Tibial nerve (tissue), 3 donors: ENCODE measurements around the gene CLPX.

Experiments used
- POLR2A ChIP-seq, 2 donors: fragments of 450-650 bp; IDR thresholded peaks; one replicate each; pipeline ENCODE4 v1.6.1; 2017; ENCODE audit warnings: antibody characterized with exemption in 2 of 2, mild to moderate bottlenecking in 2 of 2, moderate library complexity in 2 of 2
- TF ChIP-seq, protein P1 (sequence below), 5 experiments: fragments of 200-600 bp in 3 of 5; fragments of 450-650 bp in 2 of 5; sonication (generic) in 3 of 5; IDR thresholded peaks; one replicate each; pipeline ENCODE4 v1.5.1; 2016 to 2019; ENCODE audit warnings: antibody characterized with exemption in 5 of 5, mild to moderate bottlenecking in 3 of 5, moderate library complexity in 2 of 5

DNA sequence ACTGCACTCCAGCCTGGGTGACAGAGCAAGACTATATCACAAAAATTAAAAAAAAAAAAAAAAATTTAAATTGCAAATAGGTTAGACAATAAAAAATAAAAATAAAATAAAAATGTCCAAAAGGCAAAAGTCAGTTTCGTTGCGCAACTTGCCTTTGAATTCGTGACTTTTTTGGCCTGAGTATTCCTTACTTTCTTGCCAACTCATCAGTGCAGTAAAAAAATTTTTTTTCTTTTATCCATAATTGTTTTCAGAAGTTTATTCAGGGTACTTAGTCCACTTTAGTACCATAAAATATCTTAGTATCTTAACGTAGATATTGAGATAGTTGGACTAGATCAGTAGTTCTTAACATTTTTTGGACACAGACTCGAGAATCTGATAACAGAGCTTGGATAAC, 48.6 kb upstream of the CLPX start:
- TF ChIP-seq, protein P1, sequence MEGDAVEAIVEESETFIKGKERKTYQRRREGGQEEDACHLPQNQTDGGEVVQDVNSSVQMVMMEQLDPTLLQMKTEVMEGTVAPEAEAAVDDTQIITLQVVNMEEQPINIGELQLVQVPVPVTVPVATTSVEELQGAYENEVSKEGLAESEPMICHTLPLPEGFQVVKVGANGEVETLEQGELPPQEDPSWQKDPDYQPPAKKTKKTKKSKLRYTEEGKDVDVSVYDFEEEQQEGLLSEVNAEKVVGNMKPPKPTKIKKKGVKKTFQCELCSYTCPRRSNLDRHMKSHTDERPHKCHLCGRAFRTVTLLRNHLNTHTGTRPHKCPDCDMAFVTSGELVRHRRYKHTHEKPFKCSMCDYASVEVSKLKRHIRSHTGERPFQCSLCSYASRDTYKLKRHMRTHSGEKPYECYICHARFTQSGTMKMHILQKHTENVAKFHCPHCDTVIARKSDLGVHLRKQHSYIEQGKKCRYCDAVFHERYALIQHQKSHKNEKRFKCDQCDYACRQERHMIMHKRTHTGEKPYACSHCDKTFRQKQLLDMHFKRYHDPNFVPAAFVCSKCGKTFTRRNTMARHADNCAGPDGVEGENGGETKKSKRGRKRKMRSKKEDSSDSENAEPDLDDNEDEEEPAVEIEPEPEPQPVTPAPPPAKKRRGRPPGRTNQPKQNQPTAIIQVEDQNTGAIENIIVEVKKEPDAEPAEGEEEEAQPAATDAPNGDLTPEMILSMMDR (IDR thresholded peaks at IDR 0.05): no peak
- TF ChIP-seq POLR2A (IDR thresholded peaks at IDR 0.05): no peak
